Glomerular endothelial cell (primary cell): ENCODE data around the gene TTC19. TPM values are rescaled to one million over a fixed set of nuclear protein-coding genes. Genes with fewer than 3 reads are reported as not detected.
A peak's percentile ranks its signal among the peaks of the same experiment; 100 is the strongest.
"Not testable (repeated sequence)": the region's sequence is repeated elsewhere in the genome, so short reads cannot be mapped to it uniquely, and the experiment has no call there.

Experiments
- DNase-seq: peaks from one replicate; pipeline ENCODE4 v3.0.0-alpha.2; 2011; ENCODE audit warnings: low read depth, low spot score; ENCODE audit errors: extremely low read depth
- total RNA-seq: library from RNA; depleted of rRNA; stranded (reverse); fragments of >200 nt; gene quantifications from 2 replicates; pipeline ENCODE4 v1.2.3, GENCODE V29; 2015

Gene TTC19
- total RNA-seq, 1 donor from 2014 or later = 61.1 TPM

DNA sequence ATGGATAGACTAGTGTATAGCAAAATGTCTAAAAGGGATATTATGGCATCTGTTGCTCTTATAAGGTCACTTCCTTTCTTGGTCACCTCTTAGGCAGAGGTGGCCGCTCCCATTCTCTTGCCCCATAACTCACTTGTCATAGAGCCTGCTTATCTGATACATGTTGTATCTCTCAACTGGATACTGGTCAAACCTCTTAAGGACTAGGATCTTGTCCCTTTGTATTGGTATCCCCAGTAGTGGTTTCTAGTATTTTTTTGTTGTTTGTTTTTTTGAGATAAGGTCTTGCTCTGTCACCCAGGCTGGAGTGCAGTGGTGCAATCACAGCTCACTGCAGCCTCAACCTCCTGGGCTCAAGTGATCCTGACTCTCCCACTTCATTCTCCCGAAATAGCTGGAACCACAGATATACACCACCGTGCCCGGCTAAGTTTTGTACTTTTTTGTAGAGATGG lies 27.1 kb upstream of the TTC19 start:
- no peak for DNase-seq

DNA sequence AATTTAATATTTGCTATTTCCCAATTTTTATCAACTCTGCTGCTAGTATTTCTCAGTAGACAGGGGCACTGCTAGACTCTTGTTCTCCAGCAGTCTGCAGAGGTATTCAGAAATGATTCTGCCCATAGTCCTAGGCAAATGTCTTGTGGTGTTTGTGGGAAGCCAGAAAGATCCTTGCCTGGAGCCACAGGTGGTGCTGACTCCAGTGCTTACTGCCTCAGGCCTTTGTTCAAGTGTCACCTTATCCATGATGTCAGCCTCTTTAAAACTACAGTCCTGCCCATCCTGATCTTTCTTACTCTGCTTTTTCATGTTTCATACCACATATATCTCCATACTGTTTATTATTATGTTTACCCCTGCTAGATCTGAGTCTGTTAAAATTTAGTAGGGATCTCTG lies 26.6 kb upstream of the TTC19 start:
- DNase-seq = no peak

DNA sequence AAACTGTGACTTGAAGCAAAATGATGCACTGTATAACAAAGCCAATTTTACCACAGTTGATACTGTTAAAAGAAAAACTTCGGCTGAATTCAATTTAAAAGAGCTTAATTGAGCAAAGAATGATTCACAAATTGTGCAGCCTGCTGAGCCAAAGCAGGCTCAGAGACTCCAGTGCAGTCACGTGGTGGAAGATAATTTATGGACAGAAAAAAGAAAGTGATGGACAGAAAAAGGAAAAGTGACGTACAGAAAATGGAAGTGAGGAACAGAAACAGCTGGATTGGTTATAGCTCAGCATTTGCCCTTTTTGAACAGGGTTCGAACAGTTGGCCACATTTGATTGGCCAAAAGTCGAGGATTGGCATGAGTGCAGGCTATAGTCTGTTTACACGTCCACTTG lies 25.8 kb upstream of the TTC19 start:
- DNase-seq = no peak

DNA sequence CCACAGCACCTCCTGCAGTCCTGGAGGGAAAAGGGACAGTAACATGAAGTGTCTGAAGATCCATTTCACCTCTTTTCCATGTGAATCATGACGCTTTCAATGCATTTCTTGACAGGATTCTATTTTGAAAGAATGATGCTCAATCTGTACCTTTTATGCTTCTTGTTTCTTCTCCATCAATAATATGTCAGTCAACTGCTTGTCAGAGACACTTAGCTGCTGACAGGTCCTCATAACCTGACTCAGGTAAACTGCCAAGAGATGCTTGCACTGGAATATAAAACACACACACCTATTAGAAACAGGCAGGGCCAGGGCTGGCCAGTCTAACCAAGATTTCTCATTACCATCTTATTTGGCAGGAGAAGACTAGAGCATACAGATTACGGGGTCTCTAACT lies 21.7 kb upstream of the TTC19 start:
- DNase-seq = no peak

DNA sequence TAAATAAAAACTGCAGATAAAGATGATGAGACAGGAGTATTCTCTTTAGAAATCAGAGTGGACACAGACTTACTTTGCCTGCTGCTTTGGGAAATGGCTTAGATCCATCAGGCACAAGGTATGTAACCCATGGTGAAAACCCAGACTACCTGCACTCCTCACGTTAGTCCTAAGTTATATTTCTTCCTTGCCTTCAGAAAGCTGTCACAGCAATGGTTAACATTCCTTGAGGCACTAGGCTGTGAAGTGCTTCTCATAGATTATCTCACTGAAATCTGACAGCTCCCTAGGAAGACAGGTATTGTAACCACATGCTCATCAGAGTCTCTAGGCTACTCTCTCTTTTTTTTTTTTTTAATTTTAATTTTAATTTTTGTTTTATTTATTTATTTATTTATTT lies 21.0 kb upstream of the TTC19 start:
- DNase-seq = no peak

DNA sequence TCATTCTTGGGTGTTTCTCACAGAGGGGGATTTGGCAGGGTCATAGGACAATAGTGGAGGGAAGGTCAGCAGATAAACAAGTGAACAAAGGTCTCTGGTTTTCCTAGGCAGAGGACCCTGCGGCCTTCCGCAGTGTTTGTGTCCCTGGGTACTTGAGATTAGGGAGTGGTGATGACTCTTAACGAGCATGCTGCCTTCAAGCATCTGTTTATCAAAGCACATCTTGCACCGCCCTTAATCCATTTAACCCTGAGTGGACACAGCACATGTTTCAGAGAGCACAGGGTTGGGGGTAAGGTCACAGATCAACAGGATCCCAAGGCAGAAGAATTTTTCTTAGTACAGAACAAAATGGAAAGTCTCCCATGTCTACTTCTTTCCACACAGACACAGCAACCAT lies 20.6 kb upstream of the TTC19 start:
- DNase-seq = not testable (repeated sequence)

DNA sequence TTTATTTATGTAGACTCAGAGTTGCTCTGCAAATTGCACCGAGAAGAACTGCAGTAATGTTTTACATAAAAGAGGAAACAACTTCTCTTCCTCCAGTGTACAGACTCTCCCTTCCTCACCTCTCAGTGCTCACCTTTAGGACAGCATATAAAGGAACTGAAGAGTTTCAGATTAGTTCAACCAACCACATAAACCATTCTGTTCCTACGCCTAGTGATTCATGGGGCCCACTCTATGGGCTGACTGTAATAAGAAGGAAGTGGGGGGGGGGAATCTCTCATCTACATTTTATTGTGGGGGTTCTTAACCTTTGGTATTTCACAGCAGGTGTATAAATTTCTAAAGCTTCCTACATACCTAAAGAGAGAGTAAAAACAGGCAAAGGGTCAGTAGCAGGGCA lies 18.4 kb upstream of the TTC19 start:
- DNase-seq = no peak

DNA sequence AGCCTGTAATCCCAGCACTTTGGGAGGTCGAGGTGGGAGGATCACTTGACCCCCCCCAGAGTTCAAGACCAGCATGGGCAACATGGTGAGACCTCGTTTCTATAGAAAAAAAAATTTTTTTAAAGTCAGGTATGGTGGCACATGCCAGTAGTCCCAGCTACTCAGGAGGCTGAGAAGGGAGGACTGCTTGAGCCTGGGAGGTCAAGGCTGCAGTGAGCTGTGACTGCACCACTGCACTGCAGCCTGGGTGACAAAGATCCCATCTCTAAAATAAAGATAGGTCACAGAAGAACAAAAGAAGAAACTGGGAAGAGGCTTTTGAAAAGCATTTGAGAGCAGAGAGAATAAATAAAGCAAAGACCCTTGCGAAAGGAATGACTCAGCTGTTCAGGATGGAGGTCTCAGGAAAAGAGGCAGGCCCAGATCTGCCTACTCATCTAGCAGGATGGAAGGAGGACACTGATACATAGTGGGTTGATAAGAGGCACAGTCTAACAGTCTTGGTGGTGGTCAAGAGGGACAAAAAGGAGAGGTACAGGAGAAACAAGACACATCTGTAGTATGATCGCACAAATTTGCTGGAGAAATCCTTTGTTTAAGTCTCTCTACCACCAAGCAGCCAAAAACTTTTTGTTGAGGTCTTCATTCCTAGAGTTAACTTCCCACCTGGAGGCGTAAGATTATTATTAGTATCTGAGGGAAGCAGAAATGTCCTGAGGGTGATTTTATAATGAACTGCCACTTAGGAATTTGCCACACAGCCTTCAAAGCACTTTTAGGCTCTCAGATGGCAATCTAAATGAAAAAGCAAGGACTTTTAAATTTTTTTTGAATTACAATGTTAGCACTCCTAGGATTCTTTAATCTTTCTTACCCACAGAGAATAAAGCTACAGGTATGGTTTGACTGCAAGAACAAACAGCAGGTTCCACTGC lies 17.7 kb upstream of the TTC19 start:
- DNase-seq = no peak

DNA sequence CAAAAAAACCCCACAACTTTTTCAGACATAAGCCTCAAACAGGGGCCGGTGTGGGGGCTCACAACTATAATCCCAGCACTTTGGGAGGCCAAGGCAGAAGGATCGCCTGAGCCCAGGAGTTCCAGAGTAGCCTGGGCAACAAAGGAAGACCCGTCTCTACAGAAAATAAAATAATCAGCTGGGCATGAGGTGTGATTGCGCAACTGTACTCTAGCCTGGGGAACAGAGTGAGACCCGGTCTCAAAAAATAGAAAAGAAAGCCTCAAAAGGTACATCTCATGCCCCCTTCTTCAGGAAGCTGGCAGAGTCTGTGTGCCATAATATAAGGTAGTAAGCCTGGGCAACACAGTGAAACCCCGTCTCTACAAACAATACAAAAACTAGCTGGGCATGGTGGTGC lies 3.3 kb upstream of the TTC19 start:
- DNase-seq = no peak

DNA sequence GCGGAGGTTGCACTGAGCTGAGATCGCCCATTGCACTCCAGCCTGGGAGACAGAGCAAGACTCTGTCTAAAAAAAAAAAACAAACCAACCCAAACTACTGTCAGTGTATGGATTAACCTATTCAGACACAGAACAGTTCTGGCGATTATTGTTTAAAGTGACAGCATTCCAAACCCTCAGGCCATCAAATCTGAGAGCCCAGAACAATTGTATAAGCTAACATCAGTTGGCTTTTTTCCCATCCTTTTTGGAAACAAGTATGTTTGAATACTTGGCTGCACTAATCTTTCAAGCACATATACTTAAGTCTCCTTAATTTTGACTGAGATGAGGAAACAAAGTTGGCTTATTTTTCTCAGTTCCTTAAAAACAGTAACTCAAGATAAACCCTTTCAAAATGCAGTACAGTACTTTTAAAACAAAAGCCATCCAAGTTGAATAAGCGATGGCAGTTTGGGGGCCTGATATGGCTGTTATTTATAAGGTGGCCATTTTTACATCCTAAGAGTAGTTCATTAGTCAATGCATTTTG lies 1.5 kb upstream of the TTC19 start:
- no peak for DNase-seq

DNA sequence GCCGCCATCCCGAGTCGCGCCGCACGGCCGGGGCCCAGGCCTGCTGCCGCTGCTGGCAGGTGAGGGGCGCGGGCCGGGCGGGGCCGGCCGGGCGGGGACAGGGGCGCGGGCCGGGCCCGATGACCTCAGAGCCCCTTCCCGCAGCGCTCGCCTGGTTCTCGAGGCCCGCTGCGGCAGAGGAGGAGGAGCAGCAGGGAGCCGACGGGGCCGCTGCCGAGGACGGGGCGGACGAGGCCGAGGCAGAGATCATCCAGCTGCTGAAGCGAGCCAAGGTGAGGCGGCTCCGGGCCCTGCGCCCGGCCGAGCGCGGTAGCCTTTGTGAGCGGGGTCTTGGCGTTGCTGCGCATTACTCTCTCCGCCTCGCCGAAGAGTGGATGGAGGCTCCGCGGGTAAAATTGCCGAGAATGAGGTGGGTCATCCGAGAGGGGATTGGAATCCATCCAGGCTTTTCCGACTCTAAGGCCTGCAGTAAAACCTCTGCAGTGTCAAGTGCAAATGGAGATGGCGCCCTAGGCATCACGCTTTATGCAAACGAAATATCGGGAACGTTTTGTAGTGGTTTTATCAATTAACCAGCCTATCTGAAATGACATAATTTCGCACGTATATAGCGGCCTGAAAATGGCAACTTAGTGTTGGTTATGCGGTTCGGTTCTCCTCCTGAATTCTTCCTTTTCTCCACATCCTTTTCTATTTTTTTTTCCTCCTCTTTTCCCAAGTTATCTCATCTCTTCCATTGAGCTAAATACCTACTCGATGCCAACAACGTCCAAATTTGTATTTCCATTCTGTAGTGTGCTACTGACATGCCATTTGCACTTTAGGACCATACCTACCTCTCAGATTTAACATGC lies 577 bp downstream of the TTC19 start:
- DNase-seq = no peak

DNA sequence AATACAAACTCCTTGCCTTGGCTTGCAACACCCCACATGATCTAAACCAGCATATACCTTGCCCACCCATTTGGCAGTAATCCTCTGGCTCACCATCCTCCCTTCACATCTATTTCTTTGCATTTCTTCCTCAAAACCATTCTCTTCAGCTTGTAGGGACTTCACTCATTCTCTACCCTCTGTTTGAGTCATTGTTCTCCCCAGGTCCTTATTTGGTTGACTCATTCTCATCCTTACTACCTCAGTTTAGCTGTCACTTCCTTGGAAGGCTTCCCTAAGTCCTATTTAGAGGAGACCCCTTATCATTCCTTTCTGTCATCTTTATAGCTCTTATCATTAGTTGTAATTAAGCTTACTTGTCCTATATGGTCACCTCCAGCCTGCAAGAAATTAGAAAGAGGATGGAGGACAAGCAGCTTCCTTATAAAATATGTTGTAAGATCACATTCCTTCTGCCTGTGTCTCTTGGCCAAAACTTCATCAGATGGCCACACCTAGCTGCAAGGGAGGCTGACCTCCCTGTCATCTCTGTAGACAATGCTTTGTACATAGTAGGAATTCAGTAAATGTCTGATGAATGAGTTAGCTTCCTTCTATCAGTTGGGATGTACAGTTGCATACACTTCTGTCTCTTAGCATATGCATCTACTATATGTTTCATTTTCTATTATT lies 1.7 kb downstream of the TTC19 start:
- no peak for DNase-seq

DNA sequence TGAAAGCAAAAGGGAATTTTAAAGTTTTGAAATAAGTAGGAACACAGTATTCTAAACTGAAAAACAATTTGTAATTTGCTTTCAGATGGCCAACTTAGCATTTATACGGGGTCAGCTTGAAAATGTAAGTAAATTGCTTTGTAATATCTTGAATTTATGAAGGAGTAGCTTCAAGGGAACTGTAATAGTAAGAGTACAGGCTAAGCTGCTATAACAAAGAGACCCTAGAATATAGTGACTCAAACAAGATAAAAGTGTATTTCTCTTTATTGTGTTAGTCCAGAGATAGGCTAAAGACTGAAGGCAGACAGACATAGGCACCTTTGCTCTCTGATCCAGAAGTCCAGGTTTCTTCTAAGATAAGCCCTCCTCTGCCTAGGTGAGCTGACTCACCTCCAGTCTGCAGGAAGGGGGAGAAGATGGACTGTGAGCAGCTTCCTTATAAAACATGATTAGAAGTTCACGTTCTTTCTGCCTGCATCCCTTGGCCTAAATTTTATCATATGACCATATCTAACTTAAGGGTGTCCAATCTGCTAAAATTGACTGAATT lies 3.2 kb downstream of the TTC19 start:
- DNase-seq = no peak

DNA sequence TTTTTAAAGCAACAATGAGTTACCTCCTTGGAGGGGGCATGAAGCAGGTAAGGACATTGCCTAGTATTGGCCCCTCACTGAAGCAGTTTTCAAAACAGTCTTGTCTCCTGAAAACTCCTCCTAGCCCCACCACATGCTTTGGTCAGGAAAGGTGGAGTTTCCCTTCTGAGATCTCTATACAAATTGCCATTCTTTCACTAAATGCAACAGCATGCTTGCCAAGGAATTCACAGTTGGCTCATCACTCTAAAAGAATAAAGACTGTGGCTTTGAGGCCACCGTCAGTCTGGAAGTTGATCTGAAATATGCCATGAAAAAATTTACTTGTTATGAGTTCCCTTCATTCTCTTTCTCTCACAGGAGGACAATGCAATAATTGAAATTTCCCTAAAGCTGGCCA lies 4.2 kb downstream of the TTC19 start:
- no peak for DNase-seq

DNA sequence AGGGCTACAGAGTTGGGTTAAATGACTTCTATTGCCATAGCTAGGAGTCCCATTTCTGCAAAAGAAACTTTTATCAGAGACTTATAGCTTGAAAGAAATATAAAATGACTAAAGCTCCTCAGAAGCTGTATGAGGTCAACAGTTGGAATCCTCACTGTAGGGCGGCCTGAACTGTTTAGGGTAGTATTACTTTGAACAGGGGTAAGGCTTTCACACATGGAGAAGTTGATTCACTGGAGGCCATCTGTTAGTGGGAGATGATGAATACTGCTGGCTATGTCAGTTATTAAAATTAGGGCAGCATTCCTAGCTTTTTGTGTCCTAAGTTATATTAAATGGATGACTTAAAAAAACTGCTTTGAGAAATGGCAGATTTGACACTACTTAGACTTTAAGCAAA lies 6.0 kb downstream of the TTC19 start:
- no peak for DNase-seq

DNA sequence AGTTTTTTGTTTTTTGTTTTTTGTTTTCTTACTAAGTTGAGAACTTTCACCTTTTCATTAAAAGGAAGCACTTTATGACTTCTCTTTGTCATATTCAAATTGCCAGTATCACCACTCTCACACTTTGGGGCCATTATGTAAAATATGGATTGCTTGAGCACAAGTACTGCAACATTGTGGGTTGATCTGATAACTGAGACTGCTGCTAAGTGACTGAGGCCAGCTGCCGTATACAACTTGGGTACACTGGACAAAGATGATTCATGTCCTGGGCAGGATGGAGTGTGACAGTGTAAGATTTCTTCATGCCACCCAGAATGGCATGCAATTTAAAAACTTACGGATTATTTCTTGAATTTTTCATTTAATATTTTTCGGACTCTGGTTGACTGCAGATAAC lies 7.8 kb downstream of the TTC19 start:
- DNase-seq = no peak

DNA sequence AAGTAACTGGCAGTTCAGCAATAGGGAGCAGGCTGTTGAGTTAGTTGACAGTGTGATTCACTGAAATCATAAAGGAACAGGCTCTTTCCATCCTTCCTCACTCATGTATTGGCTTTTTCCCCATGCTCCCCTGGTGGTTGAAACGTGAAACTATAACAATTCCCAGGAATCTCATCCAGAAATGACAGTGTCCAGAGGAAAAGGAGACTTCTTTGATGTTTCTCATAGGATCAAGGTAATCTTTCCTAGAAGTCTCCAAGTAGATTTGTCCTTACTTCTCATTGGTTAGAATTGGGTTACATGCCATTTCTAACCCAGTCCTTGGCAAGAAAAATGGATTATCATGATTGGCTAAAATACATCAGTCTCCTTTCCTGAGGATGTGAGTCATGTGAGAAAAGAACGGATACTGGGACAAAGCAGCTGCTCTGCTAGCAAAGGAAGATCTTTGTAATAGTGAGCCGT lies 14.4 kb downstream of the TTC19 start:
- peak; percentile 94 for DNase-seq

DNA sequence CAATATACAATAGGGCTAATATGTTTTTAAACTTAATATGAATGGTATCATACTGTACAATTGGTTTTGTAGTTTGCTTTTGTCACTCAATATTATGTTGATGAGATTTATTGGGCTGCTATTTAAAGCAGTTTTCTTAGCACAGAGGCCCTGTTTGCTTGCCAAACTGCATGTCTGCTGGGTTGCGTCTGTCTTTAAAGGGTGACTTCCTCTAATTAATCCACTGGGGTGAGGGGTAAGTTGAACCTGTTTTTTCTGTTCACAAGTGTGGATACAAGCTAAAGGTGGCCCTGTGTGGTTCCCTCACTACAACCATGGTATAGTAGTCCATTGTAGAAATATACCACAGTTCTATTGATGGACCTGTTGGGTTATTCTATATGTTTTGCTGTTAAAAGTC lies 19.7 kb downstream of the TTC19 start:
- DNase-seq = no peak

DNA sequence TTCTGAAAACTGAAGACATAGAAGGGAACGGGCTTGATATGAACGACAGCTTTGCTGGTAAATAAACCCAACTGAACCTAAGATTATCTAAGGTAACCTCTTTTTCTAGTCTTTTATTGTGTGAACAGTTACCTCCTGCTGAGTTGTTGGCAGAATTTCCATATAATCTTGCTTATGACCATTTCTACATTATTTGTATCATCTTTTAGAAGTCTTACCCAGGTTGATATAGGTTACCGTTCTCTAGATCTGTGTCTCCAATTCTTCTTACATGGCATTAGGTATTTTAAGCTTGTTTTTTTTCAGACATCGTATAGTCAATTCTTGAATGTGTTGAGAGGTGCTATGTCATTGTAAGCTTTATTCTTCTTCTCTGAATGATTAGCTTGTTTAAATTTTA lies 24.3 kb downstream of the TTC19 start:
- DNase-seq = no peak

DNA sequence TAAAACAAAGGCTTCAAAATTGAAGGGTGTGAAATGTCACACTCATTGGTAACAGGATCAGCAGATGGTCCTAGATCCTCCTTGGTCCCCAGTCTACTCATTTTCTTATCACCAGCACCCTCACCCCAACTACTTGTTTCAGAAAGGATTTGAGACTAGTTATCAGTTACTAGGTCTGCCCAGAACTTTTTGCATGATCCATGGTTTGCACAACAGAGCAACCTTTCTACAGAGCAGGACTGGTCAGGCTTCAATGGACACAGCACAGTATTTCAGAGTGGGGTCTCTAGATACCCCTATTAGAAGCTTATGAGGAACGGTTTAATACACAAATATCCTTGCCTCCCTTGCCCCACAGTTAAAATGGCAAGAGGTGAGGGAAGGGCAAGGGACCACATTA lies 25.6 kb downstream of the TTC19 start:
- no peak for DNase-seq

DNA sequence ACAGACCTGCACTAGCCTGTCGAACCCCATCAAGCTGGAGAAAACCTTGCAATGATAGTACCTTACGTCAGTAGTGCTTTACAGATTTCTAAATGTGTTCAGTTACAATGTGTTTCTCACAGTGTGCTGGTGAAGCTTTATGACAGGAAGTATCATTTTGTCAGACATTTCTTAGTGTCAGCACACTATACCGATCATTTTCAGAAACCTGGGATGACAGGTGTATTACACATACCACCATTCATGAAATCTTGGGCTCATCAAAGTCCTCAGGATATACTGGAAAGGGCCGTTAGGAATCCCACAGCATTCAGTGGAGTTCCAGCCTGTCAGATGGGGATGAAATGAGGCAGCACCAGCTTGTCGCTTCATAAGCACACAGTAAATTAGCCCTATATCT lies 27.3 kb downstream of the TTC19 start:
- no peak for DNase-seq
